Sigmoid colon (tissue), 7 donors: Measurements from ENCODE around the gene COL4A2. TPM values are rescaled to one million over a fixed set of nuclear protein-coding genes. Genes with fewer than 3 reads are reported as not detected.

ENCODE experiments used
- DNase-seq: peaks from one replicate; pipeline ENCODE4 v3.0.0-alpha.2; 2019
- H3K27ac ChIP-seq, 4 donors: fragments of 200-600 bp; sonication (generic); one replicate each; pipeline ENCODE4 v1.5.1; 2016 to 2019; ENCODE audit warnings: mild to moderate bottlenecking in 1 of 4
- H3K27me3 ChIP-seq, 3 donors: fragments of 200-600 bp; sonication (generic); one replicate each; pipeline ENCODE4 v1.5.1; 2019; ENCODE audit warnings: mild to moderate bottlenecking in 1 of 3
- H3K36me3 ChIP-seq, 4 donors: fragments of 200-600 bp; sonication (generic); one replicate each; pipeline ENCODE4 v1.5.1; 2016 to 2019
- H3K4me1 ChIP-seq, 4 donors: fragments of 200-600 bp; sonication (generic); one replicate each; pipeline ENCODE4 v1.5.1; 2017 to 2019
- H3K4me3 ChIP-seq, 4 donors: fragments of 200-600 bp; sonication (generic); one replicate each; pipeline ENCODE4 v1.5.1; 2017 to 2019; ENCODE audit warnings: mild to moderate bottlenecking in 2 of 4, moderate library complexity in 1 of 4
- H3K9me3 ChIP-seq, 4 donors: fragments of 200-600 bp in 3 of 4; sonication (generic) in 3 of 4; one replicate each; pipeline versions ENCODE4 v1.5.1 to v1.6.1; 2013 to 2019
- CTCF ChIP-seq, 4 experiments: fragments of 450-650 bp in 3 of 4; fragments of 200-600 bp in 1 of 4; IDR thresholded peaks; one replicate each; pipeline ENCODE4 v1.5.1; 2016 to 2019; ENCODE audit warnings: antibody characterized with exemption in 4 of 4, mild to moderate bottlenecking in 3 of 4, moderate library complexity in 2 of 4
- EP300 ChIP-seq, 4 donors: sonication (generic); formaldehyde crosslinking; IDR thresholded peaks; one replicate each; pipeline ENCODE4 v1.6.1; 2017; ENCODE audit warnings: antibody characterized with exemption in 4 of 4
- POLR2A ChIP-seq, 2 donors: fragments of 450-650 bp; IDR thresholded peaks; one replicate each; pipeline ENCODE4 v1.6.1; 2016; ENCODE audit warnings: antibody characterized with exemption in 2 of 2, mild to moderate bottlenecking in 2 of 2, moderate library complexity in 2 of 2
- POLR2AphosphoS5 ChIP-seq, 4 donors: sonication (generic); formaldehyde crosslinking; IDR thresholded peaks; one replicate each; pipeline ENCODE4 v1.6.1; 2017; ENCODE audit warnings: antibody characterized with exemption in 4 of 4
- WGBS, 2 donors: extraction: QIAGEN DNeasy Blood & Tissue Kit; methylation state at CpG; one replicate each; pipeline ENCODE4 v1.1.7; 2013; 5-methylcytosine and 5-hydroxymethylcytosine counted together
- intact Hi-C: fragments of 100-400 bp; cut with DNase I; formaldehyde crosslinking; loops from one replicate; pipeline ENCODE4 v1.15.1; 2023
- polyA plus RNA-seq, 3 donors: library from polyadenylated mRNA; stranded (reverse); fragments of 200-250 nt; gene quantifications; one replicate each; pipeline ENCODE4 v1.2.3, GENCODE V29; 2013
- total RNA-seq, 4 donors: library from RNA; depleted of rRNA; stranded (reverse); fragments of >200 nt; gene quantifications; one replicate each; pipeline ENCODE4 v1.1.0, GENCODE V29; 2016
- donor health status: healthy with polysubstance abuse.
- donor health status: Bipolar disorder and iron deficiency.
- donor health status: healthy.

COL4A2 gene
- total and polyA plus RNA-seq, 7 donors, result 24.0 to 1,039 (median 306) TPM

- Histone ChIP-seq H3K9me3 (no peaks in the 10 kb centered on the region), H3K4me1 (peaks cover 6 to 92% (median 86%) of the 10 kb centered on the region in 4 donors), H3K36me3 (peaks cover 0 to 11% (median 0%) of the 10 kb centered on the region in 4 donors), H3K4me3 (peak overlapping the region in 1 of 4 donors; percentile 16), H3K27me3 (no peaks in the 10 kb centered on the region), H3K27ac (peak overlapping the region; percentile 87 to 98 (median 90))
- intact Hi-C loops, result loop anchor here (1.0 kb wide), 1 partner anchor 193 kb away; no protein-coding TSS in a partner anchor
- no peak for DNase-seq
- TF ChIP-seq POLR2AphosphoS5 (IDR thresholded peaks at IDR 0.05) (peak in 1 of 4 donors; percentile 45), EP300 (IDR thresholded peaks at IDR 0.05) (peak in 1 of 4 donors; percentile 45), CTCF (IDR thresholded peaks at IDR 0.05) (no peak)
- 85% methylated on average over 8 of the region's 8 CpGs for WGBS, 2 donors
These were observed 108.6 kb downstream of the COL4A2 start for GRCh38 chr13:110415669-110416068.

DNA sequence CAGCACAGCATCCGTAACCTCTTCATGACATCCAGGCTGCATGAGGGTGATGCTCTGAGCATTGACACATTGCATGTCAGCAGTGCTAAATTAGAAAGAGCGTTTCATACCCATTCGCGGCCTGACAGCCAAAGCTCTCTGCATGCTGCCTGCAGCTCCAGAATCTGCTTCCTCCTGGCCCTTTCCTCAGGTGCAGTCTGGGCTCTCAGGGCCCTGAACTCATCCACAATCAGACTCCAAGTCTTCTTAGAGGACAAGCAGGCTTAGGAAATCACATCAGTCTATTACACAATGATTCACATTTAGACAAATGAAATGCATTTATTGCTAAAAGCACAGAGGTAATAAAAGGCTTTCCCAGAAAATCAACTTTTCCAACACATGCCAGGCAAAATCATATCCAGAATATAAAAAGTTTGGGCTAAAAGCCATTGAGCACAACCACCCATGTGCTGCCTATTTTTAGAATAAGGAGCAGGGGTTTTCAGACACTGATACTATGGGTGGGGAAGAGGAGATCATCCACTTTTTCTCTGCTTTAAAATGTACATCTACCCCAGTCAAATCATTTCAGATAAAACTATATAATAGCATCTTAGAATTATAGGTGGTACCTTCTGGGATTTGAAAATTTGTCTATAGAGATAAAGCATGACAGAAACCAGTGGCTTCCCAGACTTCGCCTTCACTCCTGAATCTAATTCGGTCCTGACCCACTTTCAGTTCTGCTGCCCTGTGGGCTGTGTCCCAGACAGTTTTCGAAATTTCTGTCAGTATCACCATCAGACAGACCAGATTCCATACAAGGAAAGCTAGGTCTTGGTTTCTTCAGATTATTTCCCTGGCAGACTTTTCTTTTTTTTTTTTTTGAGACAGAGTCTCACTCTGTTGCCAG lies 109.3 kb downstream of the COL4A2 start:
- peaks cover 6 to 92% (median 86%) of the 10 kb centered on the region in 4 donors for H3K4me1 ChIP-seq
- peak overlapping the region; percentile 87 to 98 (median 90) for H3K27ac ChIP-seq
- H3K27me3 ChIP-seq, result no peaks in the 10 kb centered on the region
- no peaks in the 10 kb centered on the region for H3K9me3 ChIP-seq
- peaks cover 0 to 11% (median 0%) of the 10 kb centered on the region in 4 donors for H3K36me3 ChIP-seq
- H3K4me3 ChIP-seq, result peak overlapping the region in 1 of 4 donors; percentile 16
- no peak for DNase-seq
- TF ChIP-seq CTCF (IDR thresholded peaks at IDR 0.05), result no peak
- TF ChIP-seq POLR2A (IDR thresholded peaks at IDR 0.05), result no peak
- TF ChIP-seq POLR2AphosphoS5 (IDR thresholded peaks at IDR 0.05), result peak; percentile 24 to 58 (median 27)
- TF ChIP-seq EP300 (IDR thresholded peaks at IDR 0.05), result peak in 1 of 4 donors; percentile 63
- WGBS, 2 donors, result 86 to 90% methylated on average over 7 of the region's 7 CpGs
- intact Hi-C loops, result loop anchor here (1.0 kb wide), 1 partner anchor 194 kb away; no protein-coding TSS in a partner anchor

- WGBS, 2 donors, result 81 to 87% methylated on average over 9 of the region's 9 CpGs
- peaks cover 4 to 93% (median 83%) of the 10 kb centered on the region in 4 donors for H3K4me1 ChIP-seq
- peak overlapping the region; percentile 87 to 98 (median 90) for H3K27ac ChIP-seq
- H3K27me3 ChIP-seq, result no peaks in the 10 kb centered on the region
- H3K36me3 ChIP-seq, result peaks cover 0 to 11% (median 0%) of the 10 kb centered on the region in 4 donors
- H3K4me3 ChIP-seq, result no peak overlapping the region
- intact Hi-C loops, result no loop called here
- no peaks in the 10 kb centered on the region for H3K9me3 ChIP-seq
- no peak for DNase-seq
- TF ChIP-seq EP300 (IDR thresholded peaks at IDR 0.05) (no peak), CTCF (IDR thresholded peaks at IDR 0.05) (no peak), POLR2A (IDR thresholded peaks at IDR 0.05) (no peak), POLR2AphosphoS5 (IDR thresholded peaks at IDR 0.05) (no peak)
These were observed 111.9 kb downstream of the COL4A2 start for GRCh38 chr13:110418944-110419343.

DNA sequence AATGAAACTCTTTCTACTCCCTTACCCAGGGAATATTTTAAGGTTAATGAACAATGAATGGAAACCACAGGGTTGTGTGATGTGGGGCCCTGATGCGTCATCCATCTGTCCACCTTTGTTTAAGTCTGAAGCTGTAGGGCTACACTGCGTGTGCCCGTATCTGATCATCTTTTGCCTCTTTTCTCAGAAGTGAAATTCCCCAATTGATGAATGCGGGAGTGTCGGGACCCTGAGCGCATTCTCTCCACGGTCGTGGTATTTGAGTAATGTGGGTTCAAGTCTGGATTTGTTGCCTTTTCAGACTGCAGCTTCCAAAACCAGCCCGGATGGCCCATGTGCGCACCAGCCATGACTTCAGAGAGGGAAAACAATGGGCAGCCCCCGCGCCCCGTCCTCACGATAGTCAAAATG lies 112.3 kb downstream of the COL4A2 start:
- DNase-seq, result no peak
- H3K27ac ChIP-seq, result peak overlapping the region; percentile 87 to 98 (median 90)
- intact Hi-C loops, result no loop called here
- no peak for TF ChIP-seq POLR2AphosphoS5 (IDR thresholded peaks at IDR 0.05)
- TF ChIP-seq POLR2A (IDR thresholded peaks at IDR 0.05), result no peak
- no peak for TF ChIP-seq CTCF (IDR thresholded peaks at IDR 0.05)
- no peak for TF ChIP-seq EP300 (IDR thresholded peaks at IDR 0.05)
- no peaks in the 10 kb centered on the region for H3K9me3 ChIP-seq
- 91 to 93% methylated on average over 14 of the region's 14 CpGs for WGBS, 2 donors
- H3K4me1 ChIP-seq, result peaks cover 4 to 93% (median 80%) of the 10 kb centered on the region in 4 donors
- H3K4me3 ChIP-seq, result no peak overlapping the region
- H3K27me3 ChIP-seq, result no peaks in the 10 kb centered on the region
- H3K36me3 ChIP-seq, result peaks cover 0 to 11% (median 0%) of the 10 kb centered on the region in 4 donors
